PC-9 (cell line): ENCODE data around the gene PDS5B. TPM values are rescaled to one million over a fixed set of nuclear protein-coding genes. Genes with fewer than 3 reads are reported as not detected.

Experiments used
- BruUV-seq: library from RNA; stranded (reverse); fragments of 400-500 nt; replicated peaks from 2 replicates; lab custom pipeline; 2021; lab: Mats Ljungman, UMichigan
- CTCF ChIA-PET: fragments of 300-600 bp; sonication (Branson Sonifier 250); formaldehyde crosslinking; loops from one replicate; lab custom pipeline; 2022; ENCODE audit warnings: antibody characterized with exemption; lab: Charles Lee
- POLR2A ChIA-PET: fragments of 300-600 bp; sonication (Branson Sonifier 250); formaldehyde crosslinking; loops from one replicate; lab custom pipeline; 2022; ENCODE audit warnings: antibody characterized with exemption; ENCODE audit not compliant: unreplicated experiment; lab: Charles Lee
- DNase-seq, 2 experiments: peaks; one replicate each; pipeline versions ENCODE4 v3.0.0 to v3.0.0-alpha.2; 2015 to 2022; ENCODE audit warnings: mixed read lengths in 1 of 2
- H2AFZ ChIP-seq: fragments of 200-600 bp; sonication (generic); 2 replicates; pipeline ENCODE4 v1.8.1; 2017; ENCODE audit warnings: antibody characterized with exemption
- H3F3A ChIP-seq: fragments of 200-600 bp; sonication (generic); 2 replicates; pipeline ENCODE4 v1.8.1; 2017; ENCODE audit warnings: antibody characterized with exemption, mild to moderate bottlenecking, low read depth; ENCODE audit not compliant: insufficient read depth
- H3K27ac ChIP-seq: fragments of 200-600 bp; sonication (generic); 2 replicates; pipeline ENCODE4 v1.6.1; 2016; ENCODE audit warnings: mixed run types
- H3K27me3 ChIP-seq: fragments of 200-600 bp; sonication (generic); 2 replicates; pipeline ENCODE4 v1.6.1; 2016; ENCODE audit warnings: low read depth, mixed run types; ENCODE audit not compliant: insufficient read depth
- H3K36me3 ChIP-seq: fragments of 200-600 bp; sonication (generic); 2 replicates; pipeline ENCODE4 v1.6.1; 2016; ENCODE audit warnings: low read depth, mixed run types
- H3K4me1 ChIP-seq: fragments of 200-600 bp; sonication (generic); replicated peaks from 2 replicates; pipeline ENCODE4 v1.6.1; 2016; ENCODE audit warnings: mixed run types; ENCODE audit not compliant: insufficient read depth
- H3K4me2 ChIP-seq: fragments of 200-600 bp; sonication (generic); 2 replicates; pipeline ENCODE4 v1.6.1; 2017; ENCODE audit warnings: mixed run types
- H3K4me3 ChIP-seq: fragments of 200-600 bp; sonication (generic); 2 replicates; pipeline ENCODE4 v1.6.1; 2016; ENCODE audit warnings: mixed run types
- H3K79me2 ChIP-seq: fragments of 200-600 bp; sonication (generic); 2 replicates; pipeline ENCODE4 v1.6.1; 2017; ENCODE audit warnings: low read depth, mixed run types
- H3K9me2 ChIP-seq: fragments of 200-600 bp; sonication (generic); 2 replicates; pipeline ENCODE4 v1.8.1; 2017; ENCODE audit warnings: mild to moderate bottlenecking; ENCODE audit not compliant: insufficient read depth
- H3K9me3 ChIP-seq: fragments of 200-600 bp; sonication (generic); 2 replicates; pipeline ENCODE4 v1.8.1; 2016; ENCODE audit warnings: low read depth; ENCODE audit not compliant: insufficient read depth
- H4K20me1 ChIP-seq: fragments of 200-600 bp; sonication (generic); 2 replicates; pipeline ENCODE4 v1.8.1; 2017; ENCODE audit not compliant: insufficient read depth
- CTCF ChIP-seq: fragments of 200-600 bp; sonication (generic); conservative IDR thresholded peaks from 2 replicates; pipeline ENCODE4 v1.6.1; 2017; ENCODE audit warnings: mixed run types, antibody characterized with exemption, mild to moderate bottlenecking, moderate library complexity
- EZH2 ChIP-seq: fragments of 200-600 bp; sonication (generic); IDR thresholded peaks from 2 replicates; pipeline ENCODE4 v1.8.0; 2017; ENCODE audit warnings: antibody characterized with exemption, low read depth
- intact Hi-C: fragments of 100-400 bp; cut with micrococcal nuclease; formaldehyde crosslinking; loops from one replicate; pipeline ENCODE4 v1.10.0; 2022; ENCODE audit not compliant: unreplicated experiment
- total RNA-seq: library from RNA; stranded (reverse); gene quantifications from 2 replicates; pipeline ENCODE4 v1.2.3, GENCODE V29; 2021

PDS5B gene
- total RNA-seq, 1 experiment from 2014 or later = 37.6 TPM

- Histone ChIP-seq H3K9me3 (no peaks in the 10 kb centered on the region), H4K20me1 (no peaks in the 10 kb centered on the region), H3K4me2 (no peak overlapping the region), H3K36me3 (no peaks in the 10 kb centered on the region), H3K27me3 (no peaks in the 10 kb centered on the region), H3K4me1 (no peaks in the 10 kb centered on the region), H3K9me2 (no peaks in the 10 kb centered on the region), H3F3A (no peaks in the 10 kb centered on the region), H3K4me3 (no peak overlapping the region), H3K79me2 (no peaks in the 10 kb centered on the region), H3K27ac (no peak overlapping the region), H2AFZ (no peak overlapping the region)
- no TSS peak for BruUV-seq
- ChIA-PET POLR2A (no interaction called here), CTCF (interaction anchor here (0.6 kb wide), 1 partner anchor 635 kb away, joined by 3 read pairs; no protein-coding TSS in a partner anchor)
- TF ChIP-seq EZH2 = no peak
- TF ChIP-seq CTCF = no peak
- DNase-seq = no peak
- intact Hi-C loops = no loop called here
These were observed 41.2 kb upstream of the PDS5B start for GRCh38 chr13:32545083-32545482.

GRCh38 chr13:32548837-32549236 is 37.4 kb upstream of the PDS5B start:
- ChIA-PET POLR2A (no interaction called here), CTCF (interaction anchor here (0.6 kb wide), 1 partner anchor 1032 kb away, joined by 4 read pairs; no protein-coding TSS in a partner anchor)
- H3K79me2 ChIP-seq = no peaks in the 10 kb centered on the region
- no peak overlapping the region for H2AFZ ChIP-seq
- no peak for DNase-seq
- no peak for TF ChIP-seq CTCF
- TF ChIP-seq EZH2 = no peak
- H4K20me1 ChIP-seq = no peaks in the 10 kb centered on the region
- no peaks in the 10 kb centered on the region for H3K36me3 ChIP-seq
- no peak overlapping the region for H3K27ac ChIP-seq
- H3K4me2 ChIP-seq = no peak overlapping the region
- H3K4me3 ChIP-seq = no peak overlapping the region
- intact Hi-C loops = no loop called here
- H3F3A ChIP-seq = no peaks in the 10 kb centered on the region
- no peaks in the 10 kb centered on the region for H3K9me2 ChIP-seq
- H3K27me3 ChIP-seq = no peaks in the 10 kb centered on the region
- no peaks in the 10 kb centered on the region for H3K4me1 ChIP-seq
- no peaks in the 10 kb centered on the region for H3K9me3 ChIP-seq
- no TSS peak for BruUV-seq

GRCh38 chr13:32549788-32550187 is 36.5 kb upstream of the PDS5B start:
- H3K4me3 ChIP-seq = no peak overlapping the region
- CTCF ChIA-PET = no interaction called here
- H3K9me2 ChIP-seq = no peaks in the 10 kb centered on the region
- DNase-seq = no peak
- H3K36me3 ChIP-seq = no peaks in the 10 kb centered on the region
- H2AFZ ChIP-seq = no peak overlapping the region
- intact Hi-C loops = no loop called here
- no TSS peak for BruUV-seq
- POLR2A ChIA-PET = no interaction called here
- no peaks in the 10 kb centered on the region for H3K9me3 ChIP-seq
- H3K27me3 ChIP-seq = no peaks in the 10 kb centered on the region
- no peak overlapping the region for H3K4me2 ChIP-seq
- H3K79me2 ChIP-seq = no peaks in the 10 kb centered on the region
- no peak overlapping the region for H3K27ac ChIP-seq
- no peaks in the 10 kb centered on the region for H4K20me1 ChIP-seq
- H3F3A ChIP-seq = no peaks in the 10 kb centered on the region
- no peaks in the 10 kb centered on the region for H3K4me1 ChIP-seq
- no peak for TF ChIP-seq CTCF
- TF ChIP-seq EZH2 = no peak
